ENCODE measurements around the gene PTPA. TPM values are rescaled to one million over a fixed set of nuclear protein-coding genes. Genes with fewer than 3 reads are reported as not detected.

PTPA gene
- total RNA-seq (2022; extraction: Qiagen RNA extraction): 120 to 136 TPM (median 128 TPM) in 5 replicates

DNA sequence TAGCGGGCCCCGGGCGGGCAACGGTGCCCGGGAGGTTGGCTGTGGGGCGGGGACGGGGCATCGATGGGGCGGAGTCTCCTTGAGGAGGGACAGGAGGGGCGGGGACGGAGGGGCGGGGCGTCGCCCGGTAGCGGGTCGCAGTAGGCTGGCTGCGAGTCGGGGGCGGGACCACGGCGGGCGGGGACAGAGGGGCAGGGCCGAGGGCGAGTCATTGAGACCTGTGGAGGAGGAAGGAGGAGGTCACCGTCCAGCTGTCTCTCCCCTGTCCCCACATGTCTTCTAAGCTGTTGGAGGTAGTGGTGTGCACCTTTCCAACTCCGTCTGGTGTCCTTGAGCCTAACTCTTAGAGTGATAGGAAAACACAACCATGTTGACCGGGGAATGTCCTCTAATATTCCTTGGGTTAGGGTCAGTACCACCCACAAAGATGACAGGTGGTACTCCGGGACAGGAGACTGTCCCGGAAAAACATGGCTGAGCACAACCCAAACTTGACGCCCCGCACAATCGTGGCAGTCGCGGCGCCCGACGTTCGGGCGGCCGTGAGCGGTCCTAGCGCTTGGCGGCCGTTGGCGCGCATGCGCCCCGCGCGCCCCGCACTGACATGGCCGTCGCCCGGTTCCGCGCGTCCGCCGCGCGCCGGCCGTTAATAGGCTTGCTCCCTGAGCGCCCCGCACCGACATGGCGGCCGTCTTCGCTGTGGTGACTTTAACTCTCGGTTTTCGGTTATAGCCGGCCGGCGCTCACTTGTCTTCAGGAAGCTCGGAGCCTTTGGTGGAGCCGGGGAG, at the start of gene PTPA, which contains the start of gene CRAT:
Gene PTPA (plus strand): TSS at position 676 of the 788 bp plus-strand sequence. CDS start 186 bp downstream, outside the sequence.
Gene CRAT (minus strand): TSS at position 54 of the 788 bp plus-strand sequence. CDS start 284 bp downstream, outside the sequence.

DNA sequence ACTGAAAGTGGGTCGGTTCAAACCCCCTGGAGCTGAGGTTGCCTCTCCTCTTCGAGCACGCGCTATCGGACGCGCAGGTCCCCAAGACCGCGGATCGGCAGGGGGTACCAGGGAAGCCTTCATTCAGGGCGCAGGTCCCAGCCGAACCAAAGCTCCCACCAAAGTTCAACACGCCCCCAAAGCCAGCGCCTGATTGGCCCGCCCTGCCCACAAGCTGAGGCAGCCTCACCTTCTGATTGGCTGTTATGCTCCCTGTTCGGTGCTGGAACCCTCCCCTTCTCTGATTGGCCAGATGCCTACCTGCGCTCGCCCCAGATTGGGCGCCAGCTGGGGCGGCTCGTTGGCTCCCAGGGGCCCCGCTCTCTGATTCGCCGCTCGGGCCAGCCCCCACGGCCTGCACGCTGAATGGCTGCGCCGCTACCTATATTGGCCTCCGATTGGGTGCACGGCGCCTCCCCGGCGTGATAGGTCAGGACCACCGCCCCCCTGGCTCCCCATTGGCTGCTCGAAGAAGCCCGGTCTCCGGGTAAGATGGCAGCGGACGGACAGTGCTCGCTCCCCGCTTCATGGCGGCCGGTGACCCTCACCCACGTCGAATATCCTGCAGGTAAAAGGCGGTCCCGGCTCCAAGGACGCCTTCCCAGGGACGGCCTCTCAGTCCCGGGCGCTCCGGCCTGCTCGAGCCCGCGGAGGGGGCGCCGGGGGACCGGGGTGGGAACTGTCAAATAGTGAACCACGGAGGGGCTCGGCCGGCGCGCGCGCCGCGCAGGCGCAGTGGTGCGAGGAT, 30.4 kb upstream of the PTPA start, which contains the start of gene DOLPP1:
Gene DOLPP1 (plus strand): TSS at position 511 of the 787 bp plus-strand sequence. CDS start 21 bp downstream, at position 532.

DNA sequence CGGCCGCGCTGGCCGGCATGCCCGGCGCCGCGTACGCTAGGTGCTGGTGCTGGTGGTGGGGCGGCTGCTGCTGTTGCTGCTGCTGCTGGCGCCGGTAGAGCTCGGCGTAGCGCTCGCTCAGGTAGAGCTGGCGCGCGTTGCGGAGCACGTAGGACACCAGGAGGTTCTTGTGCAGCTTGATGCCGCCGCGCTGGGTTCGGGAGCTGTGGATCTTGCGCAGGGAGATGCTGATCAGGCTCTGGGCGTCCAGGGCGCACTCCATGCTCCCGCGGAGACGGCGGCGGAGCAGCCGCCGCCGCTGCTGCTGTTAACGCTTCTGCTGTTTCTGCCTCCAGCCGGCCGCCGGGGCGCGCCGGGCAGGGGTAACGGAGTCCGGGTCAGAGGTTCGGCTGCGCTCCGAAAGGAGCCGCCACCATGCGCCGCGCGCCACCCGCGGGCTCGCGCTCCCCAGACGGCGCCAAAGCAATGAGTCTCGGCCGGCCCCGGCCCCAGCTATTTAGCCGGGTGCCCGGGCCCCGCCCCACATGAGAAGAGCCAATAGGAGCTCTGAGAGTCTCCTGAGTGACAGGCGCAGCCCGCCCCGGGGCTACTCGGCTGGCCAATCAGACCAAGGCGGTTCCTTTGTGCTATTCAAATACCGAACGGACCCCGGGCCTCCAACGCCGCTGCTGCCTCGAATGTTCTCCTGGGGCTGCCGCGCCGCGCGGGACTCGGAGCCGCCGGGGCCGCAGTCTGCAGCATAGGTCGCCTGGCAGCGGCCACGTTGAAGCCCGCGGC, 66.8 kb downstream of the PTPA start, which contains the start of gene IER5L:
Gene IER5L (minus strand): TSS at position 471 of the 777 bp plus-strand sequence. CDS start 209 bp downstream, at position 262.

Other genes starting within 250 kb of the PTPA start
- gene KYAT1, start 229.5 kb upstream of the PTPA start, total RNA-seq (2022; extraction: Qiagen RNA extraction): 9.8 to 15.3 TPM (median 13.1 TPM) in 5 replicates
- 132 to 153 TPM (median 147 TPM) in 5 replicates for gene LRRC8A, start 229.3 kb upstream of the PTPA start, total RNA-seq (2022; extraction: Qiagen RNA extraction)
- gene PHYHD1, start 190.4 kb upstream of the PTPA start, total RNA-seq (2022; extraction: Qiagen RNA extraction): 0.20 to 0.33 TPM (median 0.25 TPM) in 5 replicates
- gene DOLK, start 163.8 kb upstream of the PTPA start, total RNA-seq (2022; extraction: Qiagen RNA extraction): 36.8 to 41.3 TPM (median 40.6 TPM) in 5 replicates
- gene NUP188, start 163.7 kb upstream of the PTPA start, total RNA-seq (2022; extraction: Qiagen RNA extraction): 37.8 to 45.1 TPM (median 42.4 TPM) in 5 replicates
- 36.8 to 53.7 TPM (median 48.5 TPM) in 5 replicates for gene SH3GLB2, start 83.1 kb upstream of the PTPA start, total RNA-seq (2022; extraction: Qiagen RNA extraction)
- 13.1 to 17.7 TPM (median 14.9 TPM) in 5 replicates for gene MIGA2, start 74.8 kb upstream of the PTPA start, total RNA-seq (2022; extraction: Qiagen RNA extraction)
- 17.8 to 20.7 TPM (median 19.3 TPM) in 5 replicates for gene DOLPP1, start 30.3 kb upstream of the PTPA start, total RNA-seq (2022; extraction: Qiagen RNA extraction)
- gene CRAT, start 622 bp upstream of the PTPA start, total RNA-seq (2022; extraction: Qiagen RNA extraction): 24.9 to 30.3 TPM (median 29.8 TPM) in 5 replicates
- gene IER5L, start 66.8 kb downstream of the PTPA start, total RNA-seq (2022; extraction: Qiagen RNA extraction): 19.5 to 45.1 TPM (median 41.1 TPM) in 5 replicates

Measured in A549 treated with AZD2906 at 1 μM for 4 hours (cell line).